B cell (primary cell): Measurements from ENCODE around the gene ADGRB2. TPM values are rescaled to one million over a fixed set of nuclear protein-coding genes. Genes with fewer than 3 reads are reported as not detected.

Experiments used
- ATAC-seq: fragments of 200-7000 bp; cut with Tn5 transposase; one replicate; pipeline ENCODE4 v1.10.0; 2021; ENCODE audit warnings: low read depth, mild to moderate bottlenecking, moderate number of reproducible peaks, moderate library complexity
- CTCF ChIA-PET: fragments of 350-600 bp; sonication (Branson Sonifier 250); formaldehyde crosslinking; loops from one replicate; lab custom pipeline; 2021; ENCODE audit warnings: antibody characterized with exemption, inconsistent platforms; lab: Charles Lee
- POLR2A ChIA-PET: fragments of 350-600 bp; sonication (Branson Sonifier 250); formaldehyde crosslinking; loops from one replicate; lab custom pipeline; 2021; ENCODE audit warnings: antibody characterized with exemption; lab: Charles Lee
- DNase-seq: peaks from one replicate; pipeline ENCODE4 v3.0.0; 2013
- H2AFZ ChIP-seq: 2 replicates; pipeline ENCODE4 v1.6.1; 2012; ENCODE audit warnings: mild to moderate bottlenecking, low read depth, low read length; ENCODE audit not compliant: insufficient read depth, poor library complexity, severe bottlenecking
- H3K27ac ChIP-seq, 2 donors: 1 replicate in 1 of 2; 2 replicates in 1 of 2; pipeline ENCODE4 v1.5.1; 2012 to 2013; ENCODE audit warnings: low read length in 2 of 2, mild to moderate bottlenecking in 2 of 2, moderate library complexity in 1 of 2
- H3K27me3 ChIP-seq, 4 experiments: fragments of 200-600 bp in 1 of 4; sonication (generic) in 1 of 4; replicated peaks in 1 of 4; 1 replicate in 2 of 4; 2 replicates in 2 of 4; pipeline versions ENCODE4 v1.6.1 to v1.7.0; 2013 to 2016; ENCODE audit warnings: low read length in 3 of 4, mild to moderate bottlenecking in 2 of 4, mixed read lengths in 1 of 4, moderate library complexity in 1 of 4; ENCODE audit not compliant: insufficient read depth in 4 of 4, control insufficient read depth in 3 of 4; ENCODE audit errors: control extremely low read depth in 1 of 4
- H3K36me3 ChIP-seq, 2 experiments: replicated peaks in 1 of 2; 1 replicate in 1 of 2; 2 replicates in 1 of 2; pipeline versions ENCODE4 v1.6.1 to v1.7.1; 2013; ENCODE audit warnings: low read length in 1 of 2; ENCODE audit not compliant: insufficient read depth in 2 of 2, control insufficient read depth in 1 of 2; ENCODE audit errors: control extremely low read depth in 1 of 2, extremely low read depth in 1 of 2
- H3K4me1 ChIP-seq, 2 donors: fragments of 200-600 bp in 1 of 2; sonication (generic) in 1 of 2; 1 replicate in 1 of 2; 2 replicates in 1 of 2; pipeline versions ENCODE4 v1.5.1 to v1.6.1; 2013 to 2017; ENCODE audit warnings: low read length in 2 of 2; ENCODE audit not compliant: control insufficient read depth in 2 of 2, insufficient read depth in 2 of 2
- H3K4me2 ChIP-seq: replicated peaks from 2 replicates; pipeline ENCODE3; 2012; ENCODE audit warnings: mild to moderate bottlenecking, low read depth, low read length; ENCODE audit not compliant: poor library complexity, severe bottlenecking
- H3K4me3 ChIP-seq, 5 experiments: fragments of 200-600 bp in 1 of 5; sonication (generic) in 1 of 5; 1 replicate in 3 of 5; 2 replicates in 2 of 5; pipeline versions ENCODE4 v1.5.1 to v1.7.0; 2011 to 2016; ENCODE audit warnings: low read length in 4 of 5, mild to moderate bottlenecking in 4 of 5, low read depth in 2 of 5, control low read depth in 1 of 5, moderate library complexity in 1 of 5; ENCODE audit not compliant: insufficient read depth in 1 of 5; ENCODE audit errors: control extremely low read depth in 1 of 5, extremely low read depth in 1 of 5
- H3K79me2 ChIP-seq: fragments of 200-600 bp; sonication (generic); one replicate; pipeline ENCODE4 v1.6.0; 2016; ENCODE audit warnings: low read length; ENCODE audit not compliant: control insufficient read depth, insufficient read depth
- H3K9ac ChIP-seq: fragments of 200-600 bp; sonication (generic); 2 replicates; pipeline ENCODE4 v1.6.1; 2017; ENCODE audit warnings: mild to moderate bottlenecking, low read length, moderate library complexity
- H3K9me3 ChIP-seq, 3 donors: one replicate each; pipeline versions ENCODE4 v1.6.1 to v1.7.1; 2013; ENCODE audit warnings: low read length in 2 of 3; ENCODE audit not compliant: control insufficient read depth in 2 of 3, insufficient read depth in 1 of 3; ENCODE audit errors: control extremely low read depth in 1 of 3
- H4K20me1 ChIP-seq: 2 replicates; pipeline ENCODE4 v1.6.0; 2012; ENCODE audit warnings: mild to moderate bottlenecking, low read length; ENCODE audit not compliant: insufficient read depth, control insufficient read depth, poor library complexity, severe bottlenecking
- H3K27ac Mint-ChIP-seq: one replicate; pipeline ENCODE4 v1.8.0; 2021; ENCODE audit warnings: mixed read lengths
- H3K27me3 Mint-ChIP-seq: one replicate; pipeline ENCODE4 v1.8.0; 2021; ENCODE audit warnings: mixed read lengths
- H3K4me1 Mint-ChIP-seq: one replicate; pipeline ENCODE4 v1.8.0; 2021; ENCODE audit warnings: mixed read lengths
- H3K4me3 Mint-ChIP-seq: one replicate; pipeline ENCODE4 v1.8.0; 2021; ENCODE audit warnings: mixed read lengths
- H3K9me3 Mint-ChIP-seq: one replicate; pipeline ENCODE4 v1.8.0; 2022; ENCODE audit warnings: mixed read lengths; ENCODE audit not compliant: insufficient read depth
- EZH2 ChIP-seq: IDR thresholded peaks from 2 replicates; pipeline ENCODE4 v1.6.1; 2012; ENCODE audit warnings: borderline replicate concordance, low read depth, mild to moderate bottlenecking, moderate library complexity, low read length; ENCODE audit not compliant: insufficient read depth, poor library complexity, severe bottlenecking
- WGBS: methylation state at CpG from one replicate; pipeline ENCODE4 v1.1.5; 2013; ENCODE audit warnings: missing lambda C conversion rate; ENCODE audit not compliant: insufficient coverage; 5-methylcytosine and 5-hydroxymethylcytosine counted together
- intact Hi-C: fragments of 100-400 bp; cut with micrococcal nuclease; formaldehyde crosslinking; loops from one replicate; pipeline ENCODE4 v1.10.0; 2022
- polyA plus RNA-seq: library from polyadenylated mRNA; depleted of rRNA; stranded (reverse); fragments of >200 nt; gene quantifications from 2 replicates; pipeline ENCODE4 v1.2.3, GENCODE V29; 2012
- total RNA-seq, 2 donors: library from RNA; stranded (reverse); fragments of 120-200 nt in 1 of 2; gene quantifications; 1 replicate in 1 of 2; 2 replicates in 1 of 2; pipeline versions ENCODE4 v1.2.3 to v1.2.4, GENCODE V29; 2013 to 2022
- TF ChIP-seq, protein P1 (sequence below): fragments of 200-600 bp; IDR thresholded peaks from one replicate; pipeline ENCODE4 v1.8.0; 2022; ENCODE audit warnings: antibody characterized with exemption, mild to moderate bottlenecking

The ADGRB2 gene
- total and polyA plus RNA-seq, 2 donors (not counting 1 experiment from before 2014, with no cell fraction given), result 1.9 to 2.7 TPM

DNA sequence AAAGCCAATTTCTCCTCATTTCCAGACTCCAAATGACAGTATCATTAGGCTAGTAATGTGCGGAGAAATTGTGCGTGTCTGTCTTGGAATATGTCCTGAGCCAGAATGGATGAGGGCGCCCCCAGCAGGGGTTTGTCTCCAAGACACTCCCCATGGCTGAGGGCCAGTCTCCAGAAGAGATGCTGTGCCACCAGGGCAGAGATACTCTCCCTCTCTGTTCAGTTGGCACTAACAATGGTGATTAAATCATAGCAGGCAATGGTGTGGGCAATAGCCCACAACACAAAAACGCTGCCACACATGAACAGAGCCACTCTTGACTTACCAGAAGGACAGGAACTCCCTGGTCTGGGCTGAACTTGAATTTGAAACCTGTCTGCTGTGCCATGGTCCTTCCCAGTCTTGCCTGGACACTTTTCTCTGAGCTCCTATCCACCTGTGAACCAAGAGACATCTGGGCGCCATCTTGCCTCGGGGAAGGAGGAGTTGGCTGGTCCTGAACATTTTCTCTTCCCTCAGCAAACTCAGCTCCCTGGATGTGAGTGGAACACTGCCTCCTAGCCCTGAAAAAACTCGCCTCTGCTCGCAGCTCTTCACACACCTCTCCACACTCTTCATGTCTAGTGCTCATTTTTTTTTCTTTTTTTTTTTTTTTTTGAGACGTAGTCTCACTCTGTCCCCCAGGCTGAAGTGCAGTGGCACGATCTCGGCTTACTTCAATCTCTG, 14.8 kb upstream of the ADGRB2 start:
- DNase-seq, result no peak
- Mint-ChIP-seq H3K4me1 (peaks cover 1% of the 10 kb centered on the region), H3K9me3 (no peaks in the 10 kb centered on the region), H3K27me3 (peaks cover 36% of the 10 kb centered on the region), H3K4me3 (no peak overlapping the region), H3K27ac (no peak overlapping the region)
- Histone ChIP-seq H3K4me1 (peaks cover 4 to 9% of the 10 kb centered on the region in 2 donors), H3K27ac (no peak overlapping the region), H3K4me2 (no peak overlapping the region), H3K79me2 (no peaks in the 10 kb centered on the region), H3K36me3 (no peaks in the 10 kb centered on the region), H3K27me3 (peaks cover 0 to 47% (median 25%) of the 10 kb centered on the region in 4 experiments), H3K9ac (no peak overlapping the region), H4K20me1 (no peaks in the 10 kb centered on the region), H3K4me3 (no peak overlapping the region), H3K9me3 (no peaks in the 10 kb centered on the region), H2AFZ (no peak overlapping the region)
- intact Hi-C loops, result no loop called here
- no peak for ATAC-seq
- ChIA-PET CTCF (interaction anchor here (0.7 to 1.9 kb wide), 4 partner anchors 11 to 136 kb away, joined by 3 to 5 read pairs (median 4); no protein-coding TSS in a partner anchor), POLR2A (no interaction called here)
- 96% methylated on average over 5 of the region's 11 CpGs for WGBS
- TF ChIP-seq EZH2, result no peak
- TF ChIP-seq, protein P1, sequence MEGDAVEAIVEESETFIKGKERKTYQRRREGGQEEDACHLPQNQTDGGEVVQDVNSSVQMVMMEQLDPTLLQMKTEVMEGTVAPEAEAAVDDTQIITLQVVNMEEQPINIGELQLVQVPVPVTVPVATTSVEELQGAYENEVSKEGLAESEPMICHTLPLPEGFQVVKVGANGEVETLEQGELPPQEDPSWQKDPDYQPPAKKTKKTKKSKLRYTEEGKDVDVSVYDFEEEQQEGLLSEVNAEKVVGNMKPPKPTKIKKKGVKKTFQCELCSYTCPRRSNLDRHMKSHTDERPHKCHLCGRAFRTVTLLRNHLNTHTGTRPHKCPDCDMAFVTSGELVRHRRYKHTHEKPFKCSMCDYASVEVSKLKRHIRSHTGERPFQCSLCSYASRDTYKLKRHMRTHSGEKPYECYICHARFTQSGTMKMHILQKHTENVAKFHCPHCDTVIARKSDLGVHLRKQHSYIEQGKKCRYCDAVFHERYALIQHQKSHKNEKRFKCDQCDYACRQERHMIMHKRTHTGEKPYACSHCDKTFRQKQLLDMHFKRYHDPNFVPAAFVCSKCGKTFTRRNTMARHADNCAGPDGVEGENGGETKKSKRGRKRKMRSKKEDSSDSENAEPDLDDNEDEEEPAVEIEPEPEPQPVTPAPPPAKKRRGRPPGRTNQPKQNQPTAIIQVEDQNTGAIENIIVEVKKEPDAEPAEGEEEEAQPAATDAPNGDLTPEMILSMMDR, result no peak

DNA sequence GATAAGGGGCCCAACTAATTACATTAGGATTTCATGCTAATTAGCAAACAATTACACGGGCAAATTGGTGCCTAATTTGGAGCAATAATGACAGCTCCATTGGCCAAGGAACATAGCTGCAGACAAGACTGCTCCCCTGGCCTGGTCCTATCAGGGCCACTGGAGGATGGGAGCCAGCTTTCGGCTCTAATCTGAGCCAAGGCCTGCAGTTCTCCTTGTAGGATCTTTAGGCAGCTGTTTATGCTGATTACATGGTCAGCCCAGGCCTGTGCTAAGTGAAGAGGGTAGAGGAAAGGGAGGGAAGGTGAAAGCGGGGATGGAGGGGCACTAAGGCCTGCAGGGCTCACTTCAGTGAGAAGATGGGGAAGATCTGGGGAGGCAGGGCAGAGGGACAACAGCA, 12.4 kb upstream of the ADGRB2 start:
- ATAC-seq (no peak), DNase-seq (no peak)
- CTCF ChIA-PET, result interaction anchor here (1.2 to 2.2 kb wide), 5 partner anchors 11 to 187 kb away, joined by 3 to 13 read pairs (median 4); no protein-coding TSS in a partner anchor
- intact Hi-C loops, result no loop called here
- Histone ChIP-seq H4K20me1 (no peaks in the 10 kb centered on the region), H3K9me3 (peaks cover 0 to 6% (median 0%) of the 10 kb centered on the region in 3 donors), H3K4me1 (peaks cover 21 to 26% of the 10 kb centered on the region in 2 donors), H3K9ac (no peak overlapping the region), H3K79me2 (no peaks in the 10 kb centered on the region), H3K4me2 (no peak overlapping the region), H2AFZ (no peak overlapping the region), H3K4me3 (no peak overlapping the region), H3K27ac (no peak overlapping the region), H3K27me3 (peaks cover 0 to 70% (median 40%) of the 10 kb centered on the region in 4 experiments), H3K36me3 (no peaks in the 10 kb centered on the region)
- POLR2A ChIA-PET, result interaction anchor here (0.7 kb wide), 1 partner anchor 168 kb away, joined by 5 read pairs; no protein-coding TSS in a partner anchor
- Mint-ChIP-seq H3K27ac (no peak overlapping the region), H3K4me1 (peaks cover 19% of the 10 kb centered on the region), H3K9me3 (no peaks in the 10 kb centered on the region), H3K27me3 (peaks cover 52% of the 10 kb centered on the region), H3K4me3 (no peak overlapping the region)
- WGBS, result 89% methylated on average over 3 of the region's 3 CpGs
- no peak for TF ChIP-seq EZH2
- TF ChIP-seq, protein P1, result no peak
